H9 (cell line): ENCODE measurements around the gene RPL28. TPM values are rescaled to one million over a fixed set of nuclear protein-coding genes. Genes with fewer than 3 reads are reported as not detected.

Experiments
- DNase-seq: peaks from one replicate; pipeline ENCODE4 v3.0.0-alpha.2; 2017
- H2AFZ ChIP-seq: one replicate; pipeline ENCODE4 v1.6.1; 2013; ENCODE audit warnings: mild to moderate bottlenecking, low read length, control low read depth, moderate library complexity
- H2AK5ac ChIP-seq: 2 replicates; pipeline ENCODE4 v1.6.1; 2013; ENCODE audit warnings: low read length, control low read depth, mixed read lengths; ENCODE audit not compliant: insufficient read length
- H2BK120ac ChIP-seq: one replicate; pipeline ENCODE4 v1.6.1; 2013; ENCODE audit warnings: low read depth, mild to moderate bottlenecking, low read length, control low read depth, inconsistent platforms; ENCODE audit not compliant: poor library complexity, severe bottlenecking
- H2BK12ac ChIP-seq: 2 replicates; pipeline ENCODE4 v1.6.1; 2013; ENCODE audit warnings: low read length, control low read depth, mixed read lengths, low read depth; ENCODE audit not compliant: insufficient read length
- H2BK15ac ChIP-seq: 2 replicates; pipeline ENCODE4 v1.6.1; 2013; ENCODE audit warnings: low read depth, low read length, control low read depth
- H2BK20ac ChIP-seq: one replicate; pipeline ENCODE4 v1.6.1; 2013; ENCODE audit warnings: low read depth, mild to moderate bottlenecking, low read length, control low read depth, inconsistent platforms; ENCODE audit not compliant: poor library complexity, severe bottlenecking
- H2BK5ac ChIP-seq: 2 replicates; pipeline ENCODE4 v1.6.1; 2013; ENCODE audit warnings: low read length, control low read depth, mixed read lengths; ENCODE audit not compliant: insufficient read length
- H3K14ac ChIP-seq: 2 replicates; pipeline ENCODE4 v1.6.1; 2013; ENCODE audit warnings: low read length, control low read depth; ENCODE audit not compliant: insufficient read depth
- H3K18ac ChIP-seq: 2 replicates; pipeline ENCODE4 v1.6.1; 2013; ENCODE audit warnings: low read depth, mild to moderate bottlenecking, mixed read lengths, low read length, control low read depth; ENCODE audit not compliant: insufficient read length
- H3K23ac ChIP-seq: 2 replicates; pipeline ENCODE4 v1.6.1; 2013; ENCODE audit warnings: low read length, control low read depth, mixed read lengths, low read depth; ENCODE audit not compliant: insufficient read length
- H3K23me2 ChIP-seq: 2 replicates; pipeline ENCODE4 v1.6.1; 2013; ENCODE audit warnings: low read depth, mild to moderate bottlenecking, mixed read lengths, low read length, control low read depth; ENCODE audit not compliant: insufficient read length, poor library complexity, severe bottlenecking
- H3K27ac ChIP-seq: 2 replicates; pipeline ENCODE4 v1.5.1; 2013; ENCODE audit warnings: low read length, control low read depth, mixed read lengths, low read depth; ENCODE audit not compliant: insufficient read length
- H3K27me3 ChIP-seq: 2 replicates; pipeline ENCODE4 v1.6.1; 2013; ENCODE audit warnings: low read length, control low read depth, inconsistent platforms; ENCODE audit not compliant: insufficient read depth
- H3K4ac ChIP-seq: 2 replicates; pipeline ENCODE4 v1.6.1; 2013; ENCODE audit warnings: low read depth, mild to moderate bottlenecking, control low read depth, inconsistent platforms, low read length, moderate library complexity
- H3K4me1 ChIP-seq: 2 replicates; pipeline ENCODE4 v1.6.1; 2013; ENCODE audit warnings: low read length, control low read depth, inconsistent platforms; ENCODE audit not compliant: insufficient read depth
- H3K4me2 ChIP-seq: 2 replicates; pipeline ENCODE4 v1.6.1; 2013; ENCODE audit warnings: low read length, control low read depth, mixed read lengths; ENCODE audit not compliant: insufficient read length, insufficient read depth
- H3K56ac ChIP-seq: 2 replicates; pipeline ENCODE4 v1.6.1; 2013; ENCODE audit warnings: low read depth, mild to moderate bottlenecking, mixed read lengths, low read length, control low read depth; ENCODE audit not compliant: insufficient read length
- H3K79me1 ChIP-seq: 2 replicates; pipeline ENCODE4 v1.6.1; 2013; ENCODE audit warnings: low read depth, mild to moderate bottlenecking, moderate library complexity, low read length, control low read depth, inconsistent platforms; ENCODE audit not compliant: insufficient read depth, poor library complexity, severe bottlenecking
- H3K79me2 ChIP-seq: 2 replicates; pipeline ENCODE4 v1.6.1; 2013; ENCODE audit warnings: low read length, control low read depth, inconsistent platforms; ENCODE audit not compliant: insufficient read depth
- H3K9ac ChIP-seq: 2 replicates; pipeline ENCODE4 v1.6.1; 2013; ENCODE audit warnings: low read length, control low read depth, mixed read lengths; ENCODE audit not compliant: insufficient read length; ENCODE audit errors: extremely low read depth
- H3K9me3 ChIP-seq: one replicate; pipeline ENCODE4 v1.6.1; 2013; ENCODE audit warnings: low read depth, low read length, inconsistent platforms; ENCODE audit not compliant: control insufficient read depth
- H3T11ph ChIP-seq: one replicate; pipeline ENCODE4 v1.6.1; 2013; ENCODE audit warnings: mild to moderate bottlenecking, low read length, control low read depth, inconsistent platforms
- H4K20me1 ChIP-seq: one replicate; pipeline ENCODE4 v1.6.1; 2013; ENCODE audit not compliant: control insufficient read depth, insufficient read length, insufficient read depth
- H4K5ac ChIP-seq: 2 replicates; pipeline ENCODE4 v1.6.1; 2013; ENCODE audit warnings: low read depth, mild to moderate bottlenecking, mixed read lengths, low read length, control low read depth; ENCODE audit not compliant: insufficient read length
- H4K8ac ChIP-seq: replicated peaks from 2 replicates; pipeline ENCODE4 v1.6.1; 2013; ENCODE audit warnings: low read length, control low read depth, mixed read lengths, low read depth; ENCODE audit not compliant: insufficient read length
- H4K91ac ChIP-seq: 2 replicates; pipeline ENCODE4 v1.6.1; 2013; ENCODE audit warnings: low read depth, mild to moderate bottlenecking, moderate library complexity, mixed read lengths, low read length, control low read depth; ENCODE audit not compliant: insufficient read length
- H3K27ac Mint-ChIP-seq, 3 experiments: 2 replicates in 2 of 3; 3 replicates in 1 of 3; pipeline ENCODE4 v1.8.0; 2020 to 2021; ENCODE audit warnings: mixed read lengths in 3 of 3, mild to moderate bottlenecking in 1 of 3, moderate library complexity in 1 of 3
- H3K27me3 Mint-ChIP-seq: 2 replicates; pipeline ENCODE4 v1.8.0; 2021; ENCODE audit warnings: low read depth, mild to moderate bottlenecking, moderate library complexity, mixed read lengths
- H3K36me3 Mint-ChIP-seq, 3 experiments: 2 replicates in 2 of 3; 3 replicates in 1 of 3; pipeline ENCODE4 v1.8.0; 2020 to 2021; ENCODE audit warnings: low read depth in 3 of 3, mixed read lengths in 3 of 3; ENCODE audit not compliant: insufficient read depth in 1 of 3
- H3K4me1 Mint-ChIP-seq, 2 experiments: 2 replicates each; pipeline ENCODE4 v1.8.0; 2020; ENCODE audit warnings: mixed read lengths in 2 of 2
- H3K4me3 Mint-ChIP-seq, 2 experiments: 2 replicates in 1 of 2; 3 replicates in 1 of 2; pipeline ENCODE4 v1.8.0; 2020 to 2021; ENCODE audit warnings: mild to moderate bottlenecking in 2 of 2, mixed read lengths in 2 of 2, moderate library complexity in 1 of 2
- H3K9me3 Mint-ChIP-seq, 2 experiments: 2 replicates in 1 of 2; 3 replicates in 1 of 2; pipeline ENCODE4 v1.8.0; 2020; ENCODE audit warnings: mild to moderate bottlenecking in 2 of 2, mixed read lengths in 2 of 2, moderate library complexity in 1 of 2
- CTCF ChIP-seq: fragments of 200-600 bp; sonication (generic); conservative IDR thresholded peaks from 3 replicates; pipeline ENCODE4 v1.8.0; 2021; ENCODE audit warnings: antibody characterized with exemption, mild to moderate bottlenecking
- WGBS: extraction: QIAGEN DNeasy Blood & Tissue Kit; methylation state at CpG from one replicate; pipeline ENCODE4 v1.1.7; 2013; ENCODE audit warnings: missing lambda C conversion rate, low lambda C conversion rate, mixed read lengths; ENCODE audit not compliant: insufficient read length; ENCODE audit errors: extremely low coverage; 5-methylcytosine and 5-hydroxymethylcytosine counted together
- total RNA-seq: library from RNA; stranded (reverse); gene quantifications from 2 replicates; pipeline ENCODE4 v1.2.1, GENCODE V29; 2021

Gene RPL28
- total RNA-seq, 1 experiment from 2014 or later = 2,076 TPM

GRCh38 chr19:55384131-55384919, 1.4 kb upstream of the RPL28 start, which contains the start of gene TMEM238:
TSS of gene TMEM238 (minus strand) at chr19:55384292. CDS start at chr19:55384259, 33 bp downstream.
- Mint-ChIP-seq H3K27me3 (peaks cover 31% of the 10 kb centered on the region), H3K4me3 (peak within 1 kb of the TSS; percentile 98 to 100), H3K36me3 (peaks cover 33 to 47% (median 37%) of the 10 kb centered on the region in 3 experiments), H3K4me1 (peaks cover 32 to 45% of the 10 kb centered on the region in 2 experiments), H3K27ac (peak within 1 kb of the TSS; percentile 85 to 98 (median 87); a peak in 6 of 7 replicates), H3K9me3 (peaks cover 2 to 3% of the 10 kb centered on the region in 2 experiments; a peak in 2 of 5 replicates)
- peaks cover 2% of the 10 kb centered on the region; the same call in 1 of the 2 replicates for H3K27me3 ChIP-seq
- peaks cover 15% of the 10 kb centered on the region for H3K79me1 ChIP-seq
- peaks cover 3% of the 10 kb centered on the region for H4K20me1 ChIP-seq
- H3K23me2 ChIP-seq = peaks cover 28% of the 10 kb centered on the region
- no peak within 1 kb of the TSS for H2BK5ac ChIP-seq
- H2BK15ac ChIP-seq = no peak within 1 kb of the TSS
- no peak within 1 kb of the TSS for H4K91ac ChIP-seq
- H3K18ac ChIP-seq = peak within 1 kb of the TSS; percentile 23
- no CpG with 5 or more reads among the region's 72 CpGs for WGBS
- H3K4me1 ChIP-seq = peaks cover 8% of the 10 kb centered on the region
- peak within 1 kb of the TSS; percentile 69 for H3K9ac ChIP-seq
- no peak within 1 kb of the TSS for H2BK120ac ChIP-seq
- H2AK5ac ChIP-seq = no peak within 1 kb of the TSS
- H3T11ph ChIP-seq = no peak within 1 kb of the TSS
- peaks cover 17% of the 10 kb centered on the region; the same call in 1 of the 2 replicates for H3K79me2 ChIP-seq
- H2AFZ ChIP-seq = no peak within 1 kb of the TSS
- H2BK12ac ChIP-seq = no peak within 1 kb of the TSS
- TF ChIP-seq CTCF = no peak
- no peak within 1 kb of the TSS for H3K56ac ChIP-seq
- no peak within 1 kb of the TSS for H2BK20ac ChIP-seq
- peak within 1 kb of the TSS; percentile 87 for H3K4me2 ChIP-seq
- H3K23ac ChIP-seq = no peak within 1 kb of the TSS
- no peak within 1 kb of the TSS for H4K8ac ChIP-seq
- H4K5ac ChIP-seq = no peak within 1 kb of the TSS
- no peak within 1 kb of the TSS for H3K27ac ChIP-seq
- H3K4ac ChIP-seq = no peak within 1 kb of the TSS
- DNase-seq = no peak
- H3K14ac ChIP-seq = peak within 1 kb of the TSS; percentile 70
- H3K9me3 ChIP-seq = no peaks in the 10 kb centered on the region
